DOHH2 (cell line): ENCODE measurements around the gene CAMK2D.
"Not testable (repeated sequence)": the region's sequence is repeated elsewhere in the genome, so short reads cannot be mapped to it uniquely, and the experiment has no call there.

Source experiments
- H3F3A ChIP-seq: fragments of 200-600 bp; sonication (generic), shearing (Covaris generic); 2 replicates; pipeline ENCODE4 v1.6.0; 2016; ENCODE audit warnings: antibody characterized with exemption, mild to moderate bottlenecking; ENCODE audit not compliant: control insufficient read depth, insufficient read depth
- H3K27ac ChIP-seq: fragments of 200-600 bp; sonication (generic); 2 replicates; pipeline ENCODE4 v1.5.1; 2014; ENCODE audit warnings: low read depth, mild to moderate bottlenecking, low read length, moderate library complexity
- H3K27me3 ChIP-seq: fragments of 200-600 bp; sonication (generic); 2 replicates; pipeline ENCODE4 v1.6.1; 2014; ENCODE audit warnings: mild to moderate bottlenecking, low read length, mixed read lengths; ENCODE audit not compliant: control insufficient read depth
- H3K36me3 ChIP-seq: fragments of 200-600 bp; sonication (generic); 2 replicates; pipeline ENCODE4 v1.6.1; 2014; ENCODE audit warnings: mild to moderate bottlenecking, low read length, moderate library complexity, mixed read lengths; ENCODE audit not compliant: control insufficient read depth
- H3K4me1 ChIP-seq: fragments of 200-600 bp; sonication (generic); 2 replicates; pipeline ENCODE4 v1.6.1; 2014; ENCODE audit warnings: mild to moderate bottlenecking, low read length, mixed read lengths; ENCODE audit not compliant: control insufficient read depth
- H3K4me2 ChIP-seq: fragments of 200-600 bp; sonication (generic); 2 replicates; pipeline ENCODE4 v1.6.0; 2014; ENCODE audit warnings: mild to moderate bottlenecking, low read length, moderate library complexity
- H3K4me3 ChIP-seq: fragments of 200-600 bp; sonication (generic); 2 replicates; pipeline ENCODE4 v1.5.1; 2014; ENCODE audit warnings: mild to moderate bottlenecking, low read length, mixed read lengths
- H3K79me2 ChIP-seq: fragments of 200-600 bp; sonication (generic); 2 replicates; pipeline ENCODE4 v1.6.1; 2014; ENCODE audit warnings: mild to moderate bottlenecking, low read length, mixed read lengths; ENCODE audit not compliant: control insufficient read depth
- H3K9me2 ChIP-seq: fragments of 200-600 bp; sonication (generic); replicated peaks from 2 replicates; pipeline ENCODE4 v1.6.1; 2014; ENCODE audit warnings: mild to moderate bottlenecking, low read length, mixed read lengths; ENCODE audit not compliant: control insufficient read depth
- H3K9me3 ChIP-seq: fragments of 200-600 bp; sonication (generic); 2 replicates; pipeline ENCODE4 v1.6.1; 2014; ENCODE audit warnings: antibody characterized with exemption, low read length, mixed read lengths; ENCODE audit not compliant: control insufficient read depth, insufficient read depth
- H4K20me1 ChIP-seq: fragments of 200-600 bp; sonication (generic); 2 replicates; pipeline ENCODE4 v1.6.0; 2014; ENCODE audit warnings: low read depth, mild to moderate bottlenecking, antibody characterized with exemption, low read length, moderate library complexity; ENCODE audit not compliant: control insufficient read depth, insufficient read depth
- EZH2phosphoT487 ChIP-seq: fragments of 200-600 bp; sonication (generic); IDR thresholded peaks from 2 replicates; pipeline ENCODE4 v1.6.1; 2017; ENCODE audit warnings: borderline replicate concordance, mild to moderate bottlenecking, antibody characterized with exemption, low read length, moderate library complexity, mixed read lengths
- TF ChIP-seq, protein P1 (sequence below): fragments of 200-600 bp; sonication (generic); IDR thresholded peaks from one replicate; pipeline ENCODE4 v1.5.1; 2014; ENCODE audit warnings: antibody characterized with exemption, mild to moderate bottlenecking, low read depth, low read length; ENCODE audit not compliant: poor library complexity, severe bottlenecking

The CAMK2D gene

DNA sequence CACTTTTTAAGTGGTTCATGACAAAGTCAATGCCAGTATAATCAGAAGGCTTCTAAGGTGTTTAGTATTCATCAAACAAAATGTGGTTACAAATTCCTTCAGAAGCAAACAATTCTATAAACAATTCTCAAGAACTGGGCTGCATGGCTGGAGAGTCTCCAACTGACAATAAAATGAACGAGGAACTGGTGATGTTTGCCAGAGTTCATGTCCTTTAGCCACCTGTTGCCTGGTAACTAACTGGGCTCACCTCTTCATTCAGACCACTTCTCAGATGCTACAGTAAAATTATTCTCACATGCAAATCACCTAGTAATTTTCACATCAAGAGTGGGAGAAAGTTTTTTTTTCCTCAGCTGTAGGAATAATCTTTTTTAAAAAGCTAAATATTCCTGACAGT lies 53.3 kb downstream of the CAMK2D start:
- Histone ChIP-seq H3K27me3 (no peaks in the 10 kb centered on the region), H3K36me3 (peaks cover 66% of the 10 kb centered on the region), H3K9me2 (no peaks in the 10 kb centered on the region), H4K20me1 (peaks cover 3% of the 10 kb centered on the region; the same call in 1 of the 2 replicates), H3F3A (peaks cover 6% of the 10 kb centered on the region; the same call in 1 of the 2 replicates), H3K9me3 (no peaks in the 10 kb centered on the region), H3K4me2 (no peak overlapping the region), H3K27ac (no peak overlapping the region), H3K79me2 (peaks cover 95% of the 10 kb centered on the region), H3K4me1 (peaks cover 13% of the 10 kb centered on the region), H3K4me3 (no peak overlapping the region)
- no peak for TF ChIP-seq EZH2phosphoT487
- TF ChIP-seq, protein P1, sequence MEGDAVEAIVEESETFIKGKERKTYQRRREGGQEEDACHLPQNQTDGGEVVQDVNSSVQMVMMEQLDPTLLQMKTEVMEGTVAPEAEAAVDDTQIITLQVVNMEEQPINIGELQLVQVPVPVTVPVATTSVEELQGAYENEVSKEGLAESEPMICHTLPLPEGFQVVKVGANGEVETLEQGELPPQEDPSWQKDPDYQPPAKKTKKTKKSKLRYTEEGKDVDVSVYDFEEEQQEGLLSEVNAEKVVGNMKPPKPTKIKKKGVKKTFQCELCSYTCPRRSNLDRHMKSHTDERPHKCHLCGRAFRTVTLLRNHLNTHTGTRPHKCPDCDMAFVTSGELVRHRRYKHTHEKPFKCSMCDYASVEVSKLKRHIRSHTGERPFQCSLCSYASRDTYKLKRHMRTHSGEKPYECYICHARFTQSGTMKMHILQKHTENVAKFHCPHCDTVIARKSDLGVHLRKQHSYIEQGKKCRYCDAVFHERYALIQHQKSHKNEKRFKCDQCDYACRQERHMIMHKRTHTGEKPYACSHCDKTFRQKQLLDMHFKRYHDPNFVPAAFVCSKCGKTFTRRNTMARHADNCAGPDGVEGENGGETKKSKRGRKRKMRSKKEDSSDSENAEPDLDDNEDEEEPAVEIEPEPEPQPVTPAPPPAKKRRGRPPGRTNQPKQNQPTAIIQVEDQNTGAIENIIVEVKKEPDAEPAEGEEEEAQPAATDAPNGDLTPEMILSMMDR: no peak

- Histone ChIP-seq H4K20me1 (peaks cover 3% of the 10 kb centered on the region; the same call in 1 of the 2 replicates), H3K27ac (no peak overlapping the region)
- no peak for TF ChIP-seq EZH2phosphoT487
Observed at GRCh38 chr4:113707048-113707447, 54.5 kb downstream of the CAMK2D start.

GRCh38 chr4:113705097-113705496 lies 56.4 kb downstream of the CAMK2D start:
- Histone ChIP-seq H3K79me2 (peaks cover 96% of the 10 kb centered on the region), H3K36me3 (peaks cover 74% of the 10 kb centered on the region), H3K4me1 (peaks cover 20% of the 10 kb centered on the region)
- not testable (repeated sequence) for H4K20me1 ChIP-seq, H3K27me3 ChIP-seq, H3F3A ChIP-seq, H3K9me3 ChIP-seq, H3K4me3 ChIP-seq, H3K9me2 ChIP-seq, H3K27ac ChIP-seq, H3K4me2 ChIP-seq

More at GRCh38 chr4:113707048-113707447, 54.5 kb downstream of the CAMK2D start:
- Histone ChIP-seq H3K9me2 (no peaks in the 10 kb centered on the region), H3K36me3 (peaks cover 72% of the 10 kb centered on the region), H3K79me2 (peaks cover 94% of the 10 kb centered on the region), H3K4me2 (no peak overlapping the region), H3K9me3 (no peaks in the 10 kb centered on the region), H3K4me3 (no peak overlapping the region), H3K27me3 (no peaks in the 10 kb centered on the region), H3F3A (peaks cover 2% of the 10 kb centered on the region; the same call in 1 of the 2 replicates), H3K4me1 (peaks cover 13% of the 10 kb centered on the region)

- H3K9me3 ChIP-seq, H3F3A ChIP-seq, H3K27me3 ChIP-seq, H4K20me1 ChIP-seq, H3K9me2 ChIP-seq, H3K4me3 ChIP-seq, H3K4me2 ChIP-seq, H3K27ac ChIP-seq: not testable (repeated sequence)
- Histone ChIP-seq H3K4me1 (peaks cover 12% of the 10 kb centered on the region; the same call in 1 of the 2 replicates), H3K36me3 (peaks cover 70% of the 10 kb centered on the region), H3K79me2 (peaks cover 98% of the 10 kb centered on the region)
Observed at GRCh38 chr4:113702596-113702995, 58.9 kb downstream of the CAMK2D start.

DNA sequence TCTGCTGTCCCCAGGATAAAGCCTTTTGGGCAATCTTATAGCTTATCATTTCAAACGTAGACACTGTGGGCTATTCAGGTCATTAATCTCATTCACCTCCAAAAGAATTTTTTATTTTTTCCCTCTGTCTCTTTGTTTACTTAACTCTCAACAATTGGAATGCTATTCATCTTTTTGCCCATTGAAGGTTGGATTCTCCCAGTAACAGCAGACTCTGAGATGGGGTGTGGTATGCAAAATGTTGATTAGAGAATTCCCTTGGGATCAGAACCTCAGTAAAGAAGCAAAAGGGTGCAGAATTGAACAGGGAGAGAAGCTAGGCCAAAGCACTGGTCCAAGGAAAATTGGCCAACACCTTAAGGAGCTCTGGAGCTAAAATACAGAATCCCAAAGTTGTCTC lies 60.4 kb downstream of the CAMK2D start:
- H3K4me2 ChIP-seq: no peak overlapping the region
- no peak overlapping the region for H3K27ac ChIP-seq
- peaks cover 67% of the 10 kb centered on the region for H3K36me3 ChIP-seq
- H3K9me3 ChIP-seq: no peaks in the 10 kb centered on the region
- no peaks in the 10 kb centered on the region; the same call in 1 of the 2 replicates for H3F3A ChIP-seq
- no peak for TF ChIP-seq EZH2phosphoT487
- TF ChIP-seq, protein P1: no peak
- H3K79me2 ChIP-seq: peaks cover 98% of the 10 kb centered on the region
- H3K4me1 ChIP-seq: peaks cover 14% of the 10 kb centered on the region; the same call in 1 of the 2 replicates
- no peaks in the 10 kb centered on the region for H3K9me2 ChIP-seq
- no peak overlapping the region for H3K4me3 ChIP-seq
- no peaks in the 10 kb centered on the region for H3K27me3 ChIP-seq
- H4K20me1 ChIP-seq: peaks cover 4% of the 10 kb centered on the region; the same call in 1 of the 2 replicates
